Fibroblast of upper back skin (primary cell): ENCODE results near the gene OR52E6.

Source experiments
- DNase-seq: peaks from one replicate; pipeline ENCODE4 v3.0.0-alpha.2; 2013

The OR52E6 gene

DNA sequence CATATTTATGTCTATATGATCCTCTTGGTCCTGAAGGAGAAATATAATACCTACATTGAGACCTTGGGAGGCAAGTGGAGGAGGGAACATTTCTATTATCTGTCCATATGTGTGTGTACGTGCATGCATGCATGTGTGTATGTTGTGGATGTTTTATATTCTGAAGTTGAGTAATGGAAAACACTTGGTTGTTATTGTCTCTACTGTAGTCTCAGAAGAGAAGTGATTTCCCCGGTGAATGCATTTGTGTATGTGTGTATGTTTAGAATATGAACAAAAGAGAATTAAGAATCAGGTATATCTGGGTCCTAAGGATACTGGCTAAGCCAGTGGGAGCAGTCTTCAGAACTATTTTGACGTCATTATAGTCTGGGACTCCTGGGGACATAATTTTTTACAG, 50.5 kb downstream of the OR52E6 start, which contains the start of gene OR52N1:
Gene OR52N1 (minus strand): TSS at position 101 of the 400 bp plus-strand sequence. CDS start 2,449 bp downstream, outside the sequence.
- no peak for DNase-seq
